A673 (cell line): ENCODE data around the gene ATP2B2. TPM values are rescaled to one million over a fixed set of nuclear protein-coding genes. Genes with fewer than 3 reads are reported as not detected.

Experiments used
- BruUV-seq: library from RNA; stranded (reverse); fragments of 400-500 nt; replicated peaks from 2 replicates; lab custom pipeline; 2021; lab: Mats Ljungman, UMichigan
- CTCF ChIA-PET: fragments of 300-600 bp; sonication (Branson Sonifier 250); formaldehyde crosslinking; loops from one replicate; lab custom pipeline; 2022; ENCODE audit warnings: antibody characterized with exemption; lab: Charles Lee
- POLR2A ChIA-PET: fragments of 300-600 bp; sonication (Branson Sonifier 250); formaldehyde crosslinking; loops from one replicate; lab custom pipeline; 2022; ENCODE audit warnings: antibody characterized with exemption; ENCODE audit not compliant: low non-redundant PET; lab: Charles Lee
- DNase-seq: peaks from one replicate; pipeline ENCODE4 v3.0.0-alpha.2; 2015; ENCODE audit warnings: low spot score
- H3K27ac ChIP-seq: fragments of 200-600 bp; sonication (generic); 2 replicates; pipeline ENCODE4 v1.5.1; 2016; ENCODE audit warnings: mixed run types, low read depth, mild to moderate bottlenecking, mixed read lengths, antibody characterized with exemption, low read length; ENCODE audit not compliant: poor library complexity, severe bottlenecking
- H3K27me3 ChIP-seq: fragments of 200-600 bp; sonication (generic); replicated peaks from 2 replicates; pipeline ENCODE4 v1.6.1; 2017; ENCODE audit warnings: mixed run types, low read depth, mild to moderate bottlenecking, mixed read lengths, antibody characterized with exemption, low read length; ENCODE audit not compliant: insufficient read depth, poor library complexity
- H3K36me3 ChIP-seq: fragments of 200-600 bp; sonication (generic); 2 replicates; pipeline ENCODE4 v1.6.1; 2016; ENCODE audit warnings: mixed run types, mild to moderate bottlenecking, mixed read lengths, antibody characterized with exemption, low read length; ENCODE audit not compliant: insufficient read depth, poor library complexity, severe bottlenecking
- H3K4me1 ChIP-seq: fragments of 200-600 bp; sonication (generic); 2 replicates; pipeline ENCODE4 v1.6.1; 2017; ENCODE audit warnings: mixed run types, mild to moderate bottlenecking, mixed read lengths, antibody characterized with exemption, low read length; ENCODE audit not compliant: insufficient read depth, poor library complexity, severe bottlenecking
- H3K4me3 ChIP-seq: fragments of 200-600 bp; sonication (generic); 2 replicates; pipeline ENCODE4 v1.5.1; 2016; ENCODE audit warnings: low read depth, mixed run types, mild to moderate bottlenecking, mixed read lengths, low read length; ENCODE audit not compliant: poor library complexity, severe bottlenecking
- H3K9me3 ChIP-seq: fragments of 200-600 bp; sonication (generic); 2 replicates; pipeline ENCODE4 v1.6.1; 2016; ENCODE audit warnings: mixed run types, low read depth, mild to moderate bottlenecking, mixed read lengths, antibody characterized with exemption, low read length; ENCODE audit not compliant: poor library complexity, severe bottlenecking
- CTCF ChIP-seq: fragments of 300-800, 200-600 bp; sonication (generic); conservative IDR thresholded peaks from 2 replicates; pipeline ENCODE4 v1.5.1; 2017; ENCODE audit warnings: low read depth, mild to moderate bottlenecking, antibody characterized with exemption, low read length, moderate library complexity, mixed read lengths
- EZH2 ChIP-seq: fragments of 200-600 bp; sonication (generic); IDR thresholded peaks from 2 replicates; pipeline ENCODE4 v1.6.1; 2017; ENCODE audit warnings: borderline replicate concordance, low read depth, mild to moderate bottlenecking, mixed read lengths, antibody characterized with exemption, low read length; ENCODE audit not compliant: poor library complexity, severe bottlenecking
- intact Hi-C: fragments of 100-400 bp; cut with micrococcal nuclease; formaldehyde crosslinking; loops from one replicate; pipeline ENCODE4 v1.10.0; 2022; ENCODE audit not compliant: unreplicated experiment
- total RNA-seq: library from RNA; stranded (reverse); gene quantifications from 2 replicates; pipeline ENCODE4 v1.2.3, GENCODE V29; 2021

Gene ATP2B2
- total RNA-seq, 1 experiment from 2014 or later = 0.17 TPM

GRCh38 chr3:10447527-10448260 lies 57.7 kb downstream of the ATP2B2 start:
- DNase-seq = no peak
- POLR2A ChIA-PET = no interaction called here
- BruUV-seq = no TSS peak

GRCh38 chr3:10447110-10447509 lies 58.3 kb downstream of the ATP2B2 start:
- Histone ChIP-seq H3K27ac (no peak overlapping the region), H3K36me3 (no peaks in the 10 kb centered on the region), H3K27me3 (peaks cover 8% of the 10 kb centered on the region), H3K4me1 (no peaks in the 10 kb centered on the region), H3K4me3 (no peak overlapping the region), H3K9me3 (no peaks in the 10 kb centered on the region)
- ChIA-PET CTCF (no interaction called here), POLR2A (no interaction called here)
- intact Hi-C loops = no loop called here
- no peak for TF ChIP-seq EZH2
- TF ChIP-seq CTCF = no peak
- no TSS peak for BruUV-seq
- DNase-seq = no peak

More at GRCh38 chr3:10447527-10448260, 57.7 kb downstream of the ATP2B2 start:
- Histone ChIP-seq H3K9me3 (no peaks in the 10 kb centered on the region), H3K27me3 (peaks cover 9% of the 10 kb centered on the region), H3K27ac (no peak overlapping the region), H3K36me3 (no peaks in the 10 kb centered on the region), H3K4me1 (no peaks in the 10 kb centered on the region), H3K4me3 (no peak overlapping the region)
- intact Hi-C loops = no loop called here
- TF ChIP-seq CTCF (no peak), EZH2 (no peak)
- CTCF ChIA-PET = no interaction called here

- no peak for TF ChIP-seq CTCF
- TF ChIP-seq EZH2 = no peak
- no peak for DNase-seq
- ChIA-PET CTCF (no interaction called here), POLR2A (no interaction called here)
- no peak overlapping the region for H3K4me3 ChIP-seq
- H3K9me3 ChIP-seq = no peaks in the 10 kb centered on the region
- no peaks in the 10 kb centered on the region for H3K27me3 ChIP-seq
- no peaks in the 10 kb centered on the region for H3K36me3 ChIP-seq
- no peak overlapping the region for H3K27ac ChIP-seq
- no peaks in the 10 kb centered on the region for H3K4me1 ChIP-seq
- no TSS peak for BruUV-seq
- intact Hi-C loops = no loop called here
Measured at GRCh38 chr3:10445561-10446175, 59.7 kb downstream of the ATP2B2 start.
